WTC11 (cell line): ENCODE results near the gene DCLRE1C. TPM values are rescaled to one million over a fixed set of nuclear protein-coding genes. Genes with fewer than 3 reads are reported as not detected.
"Not testable (repeated sequence)": the region's sequence is repeated elsewhere in the genome, so short reads cannot be mapped to it uniquely, and the experiment has no call there.

Experiments used
- ATAC-seq: fragments of 200-7000 bp; cut with Tn5 transposase; 2 replicates; pipeline ENCODE4 v1.10.0; 2021; ENCODE audit warnings: mild to moderate bottlenecking, moderate library complexity
- CTCF ChIA-PET: fragments of 300-600 bp; sonication (Branson Sonifier 250); formaldehyde crosslinking; loops from one replicate; lab custom pipeline; 2021; ENCODE audit warnings: antibody characterized with exemption; lab: Charles Lee
- POLR2A ChIA-PET: fragments of 350-600 bp; sonication (Branson Sonifier 250); formaldehyde crosslinking; loops from one replicate; lab custom pipeline; 2021; ENCODE audit warnings: antibody characterized with exemption; lab: Charles Lee
- DNase-seq: peaks from one replicate; pipeline ENCODE4 v3.0.0; 2021; ENCODE audit warnings: low spot score
- H3K27ac Mint-ChIP-seq: 2 replicates; pipeline ENCODE4 v1.8.0; 2021; ENCODE audit warnings: mixed read lengths
- H3K27me3 Mint-ChIP-seq: 2 replicates; pipeline ENCODE4 v1.8.0; 2021; ENCODE audit warnings: low read depth, mild to moderate bottlenecking, moderate library complexity, mixed read lengths
- H3K36me3 Mint-ChIP-seq: 2 replicates; pipeline ENCODE4 v1.8.0; 2021; ENCODE audit warnings: mixed read lengths
- H3K4me1 Mint-ChIP-seq: 2 replicates; pipeline ENCODE4 v1.8.0; 2022; ENCODE audit warnings: mixed read lengths
- H3K4me3 Mint-ChIP-seq: 2 replicates; pipeline ENCODE4 v1.8.0; 2021; ENCODE audit warnings: mild to moderate bottlenecking, moderate library complexity, mixed read lengths
- H3K9me3 Mint-ChIP-seq: 2 replicates; pipeline ENCODE4 v1.8.0; 2021; ENCODE audit warnings: mixed read lengths
- ATF1 ChIP-seq: sonication (generic); formaldehyde crosslinking; IDR thresholded peaks from 2 replicates; pipeline ENCODE4 v1.8.1; 2023; ENCODE audit warnings: mild to moderate bottlenecking, moderate library complexity, missing genetic modification reagents
- CBFB ChIP-seq: sonication (generic); formaldehyde crosslinking; IDR thresholded peaks from 2 replicates; pipeline ENCODE4 v1.8.1; 2022; ENCODE audit warnings: mild to moderate bottlenecking, low read depth, missing genetic modification reagents
- CREB1 ChIP-seq: sonication (generic); formaldehyde crosslinking; IDR thresholded peaks from 2 replicates; pipeline ENCODE4 v1.8.0; 2023; ENCODE audit warnings: mild to moderate bottlenecking, missing genetic modification reagents
- E2F1 ChIP-seq: sonication (generic); formaldehyde crosslinking; IDR thresholded peaks from 2 replicates; pipeline ENCODE4 v1.8.0; 2022; ENCODE audit warnings: mild to moderate bottlenecking, missing genetic modification reagents
- ETV6 ChIP-seq: sonication (generic); formaldehyde crosslinking; IDR thresholded peaks from 2 replicates; pipeline ENCODE4 v1.8.1; 2022; ENCODE audit warnings: mild to moderate bottlenecking, missing genetic modification reagents
- FOXJ3 ChIP-seq: sonication (generic); formaldehyde crosslinking; IDR thresholded peaks from 2 replicates; pipeline ENCODE4 v1.9.0; 2021; ENCODE audit warnings: missing genetic modification reagents, mild to moderate bottlenecking, borderline replicate concordance
- FOXK1 ChIP-seq: sonication (generic); formaldehyde crosslinking; IDR thresholded peaks from 2 replicates; pipeline ENCODE4 v1.8.0; 2022; ENCODE audit warnings: mild to moderate bottlenecking, moderate library complexity, missing genetic modification reagents
- FOXP1 ChIP-seq: sonication (generic); formaldehyde crosslinking; IDR thresholded peaks from 2 replicates; pipeline ENCODE4 v1.8.0; 2022; ENCODE audit warnings: missing genetic modification reagents, mild to moderate bottlenecking, moderate library complexity, borderline replicate concordance
- GTF2I ChIP-seq: fragments of 250-450 bp; sonication (Bioruptor Pico); conservative IDR thresholded peaks from 2 replicates; pipeline ENCODE4 v1.4.0; 2021; ENCODE audit warnings: mild to moderate bottlenecking
- IRF2 ChIP-seq: sonication (generic); formaldehyde crosslinking; IDR thresholded peaks from 2 replicates; pipeline ENCODE4 v1.8.0; 2022; ENCODE audit warnings: low read depth, missing genetic modification reagents, borderline replicate concordance
- JAZF1 ChIP-seq: fragments of 250-450 bp; sonication (Bioruptor Pico); IDR thresholded peaks from 2 replicates; pipeline ENCODE4 v1.9.0; 2021; ENCODE audit warnings: moderate library complexity, mild to moderate bottlenecking, inconsistent platforms
- MXD4 ChIP-seq: fragments of 250-450 bp; sonication (Bioruptor Pico); IDR thresholded peaks from 2 replicates; pipeline ENCODE4 v1.8.0; 2021; ENCODE audit warnings: mild to moderate bottlenecking, moderate library complexity, borderline replicate concordance
- NR3C1 ChIP-seq: sonication (generic); formaldehyde crosslinking; conservative IDR thresholded peaks from 2 replicates; pipeline ENCODE4 v1.8.1; 2023; ENCODE audit warnings: low read depth, mild to moderate bottlenecking, missing genetic modification reagents
- PREB ChIP-seq: sonication (generic); formaldehyde crosslinking; IDR thresholded peaks from 2 replicates; pipeline ENCODE4 v1.8.1; 2022; ENCODE audit warnings: mild to moderate bottlenecking, missing genetic modification reagents, moderate library complexity, borderline replicate concordance
- RORB ChIP-seq: fragments of 250-450 bp; sonication (Bioruptor Pico); IDR thresholded peaks from 2 replicates; pipeline ENCODE4 v1.9.0; 2021; ENCODE audit warnings: mild to moderate bottlenecking
- SOX15 ChIP-seq: fragments of 250-450 bp; sonication (Bioruptor Pico); IDR thresholded peaks from 2 replicates; pipeline ENCODE4 v1.9.0; 2021; ENCODE audit warnings: mild to moderate bottlenecking
- TP53 ChIP-seq: sonication (generic); formaldehyde crosslinking; IDR thresholded peaks from 2 replicates; pipeline ENCODE4 v1.8.1; 2023; ENCODE audit warnings: mild to moderate bottlenecking, missing genetic modification reagents
- ZNF219 ChIP-seq: sonication (generic); formaldehyde crosslinking; IDR thresholded peaks from 2 replicates; pipeline ENCODE4 v1.8.0; 2023; ENCODE audit warnings: missing genetic modification reagents, mild to moderate bottlenecking, borderline replicate concordance
- ZNF263 ChIP-seq: sonication (generic); formaldehyde crosslinking; IDR thresholded peaks from 2 replicates; pipeline ENCODE4 v1.8.1; 2022; ENCODE audit warnings: low read depth, mild to moderate bottlenecking, moderate library complexity, missing genetic modification reagents
- ZNF317 ChIP-seq: sonication (generic); formaldehyde crosslinking; IDR thresholded peaks from 2 replicates; pipeline ENCODE4 v1.8.1; 2023; ENCODE audit warnings: low read depth, mild to moderate bottlenecking, moderate library complexity, missing genetic modification reagents, borderline replicate concordance
- ZNF416 ChIP-seq: fragments of 250-450 bp; sonication (Bioruptor Pico); IDR thresholded peaks from 2 replicates; pipeline ENCODE4 v1.9.0; 2021; ENCODE audit warnings: mild to moderate bottlenecking, inconsistent platforms
- ZNF425 ChIP-seq: fragments of 250-450 bp; sonication (Bioruptor Pico); conservative IDR thresholded peaks from 2 replicates; pipeline ENCODE4 v1.9.0; 2021; ENCODE audit warnings: mild to moderate bottlenecking
- ZNF512 ChIP-seq: sonication (generic); formaldehyde crosslinking; IDR thresholded peaks from 2 replicates; pipeline ENCODE4 v1.8.1; 2022; ENCODE audit warnings: missing genetic modification reagents, borderline replicate concordance
- total RNA-seq: library from RNA; stranded (reverse); gene quantifications from 3 replicates; pipeline ENCODE4 v1.2.3, GENCODE V29; 2021

DCLRE1C gene
- total RNA-seq, 1 experiment from 2014 or later: 4.3 TPM

- TF ChIP-seq ZNF317 (no peak), MXD4 (no peak), RORB (no peak), CBFB (no peak), FOXJ3 (CRISPR knock-in tag) (no peak)
Measured at GRCh38 chr10:14910953-14911352, 42.9 kb downstream of the DCLRE1C start (continued).

- CTCF ChIA-PET: no interaction called here
- H3K4me3 Mint-ChIP-seq: no peak overlapping the region
- H3K36me3 Mint-ChIP-seq: peaks cover 88% of the 10 kb centered on the region
- no peak for ATAC-seq
- H3K27ac Mint-ChIP-seq: no peak overlapping the region
- no peaks in the 10 kb centered on the region for H3K27me3 Mint-ChIP-seq
- H3K4me1 Mint-ChIP-seq: peaks cover 9% of the 10 kb centered on the region
- DNase-seq: no peak
- TF ChIP-seq PREB (CRISPR knock-in tag) (no peak), NR3C1 (CRISPR knock-in tag) (no peak), E2F1 (CRISPR knock-in tag) (no peak), MXD4 (no peak), ZNF263 (CRISPR knock-in tag) (no peak), ZNF219 (CRISPR knock-in tag) (no peak), ZNF425 (CRISPR knock-in tag) (no peak)
- POLR2A ChIA-PET: no interaction called here
- peaks cover 36% of the 10 kb centered on the region for H3K9me3 Mint-ChIP-seq
Measured at GRCh38 chr10:14909101-14909500, 44.8 kb downstream of the DCLRE1C start.

GRCh38 chr10:14907591-14907990 lies 46.3 kb downstream of the DCLRE1C start:
- ATAC-seq, H3K27ac Mint-ChIP-seq, H3K4me3 Mint-ChIP-seq, H3K27me3 Mint-ChIP-seq, CTCF ChIA-PET, H3K4me1 Mint-ChIP-seq, DNase-seq: not testable (repeated sequence)
- POLR2A ChIA-PET: interaction anchor here (0.5 kb wide), 1 partner anchor 472 kb away, joined by 3 read pairs; no protein-coding TSS in a partner anchor
- Mint-ChIP-seq H3K9me3 (peaks cover 24% of the 10 kb centered on the region), H3K36me3 (peaks cover 86% of the 10 kb centered on the region)

GRCh38 chr10:14906765-14907164 lies 47.1 kb downstream of the DCLRE1C start:
- Mint-ChIP-seq H3K27me3 (no peaks in the 10 kb centered on the region), H3K27ac (no peak overlapping the region), H3K4me1 (peaks cover 9% of the 10 kb centered on the region), H3K36me3 (peaks cover 87% of the 10 kb centered on the region), H3K9me3 (peaks cover 19% of the 10 kb centered on the region), H3K4me3 (no peak overlapping the region)
- no peak for TF ChIP-seq CREB1 (CRISPR knock-in tag)
- no peak for TF ChIP-seq SOX15
- ChIA-PET CTCF (no interaction called here), POLR2A (no interaction called here)
- ATAC-seq (no peak), DNase-seq (no peak)

GRCh38 chr10:14905890-14906289 lies 48.0 kb downstream of the DCLRE1C start:
- Mint-ChIP-seq H3K9me3 (peaks cover 10% of the 10 kb centered on the region), H3K27me3 (no peaks in the 10 kb centered on the region), H3K4me3 (no peak overlapping the region), H3K27ac (0 out of 2 replicates have a peak overlapping the region, but pooled peaks have one; percentile 36), H3K36me3 (peaks cover 82% of the 10 kb centered on the region), H3K4me1 (peaks cover 7% of the 10 kb centered on the region)
- DNase-seq: no peak
- POLR2A ChIA-PET: no interaction called here
- ATAC-seq: no peak
- TF ChIP-seq GTF2I (CRISPR knock-in tag) (no peak), FOXK1 (CRISPR knock-in tag) (no peak), TP53 (CRISPR knock-in tag) (no peak), IRF2 (no peak), ZNF416 (CRISPR knock-in tag) (no peak), ETV6 (CRISPR knock-in tag) (no peak), JAZF1 (CRISPR knock-in tag) (no peak), ATF1 (CRISPR knock-in tag) (no peak), ZNF512 (no peak), ZNF219 (CRISPR knock-in tag) (no peak), FOXP1 (CRISPR knock-in tag) (no peak)
- CTCF ChIA-PET: no interaction called here
